HepG2 (cell line): ENCODE results near the gene ST3GAL2. TPM values are rescaled to one million over a fixed set of nuclear protein-coding genes. Genes with fewer than 3 reads are reported as not detected.

ENCODE experiments used
- CAMTA2 ChIP-seq: sonication (generic); formaldehyde crosslinking; IDR thresholded peaks from 2 replicates; pipeline ENCODE4 v1.4.0; 2020; ENCODE audit warnings: mild to moderate bottlenecking, missing genetic modification reagents, borderline replicate concordance
- FOXC1 ChIP-seq: sonication (generic); formaldehyde crosslinking; IDR thresholded peaks from 2 replicates; pipeline ENCODE4 v1.8.0; 2022; ENCODE audit warnings: mild to moderate bottlenecking, missing genetic modification reagents, borderline replicate concordance
- HDAC2 ChIP-seq: sonication (generic); formaldehyde crosslinking; IDR thresholded peaks from 2 replicates; pipeline ENCODE4 v1.4.0; 2020; ENCODE audit warnings: missing genetic modification reagents
- HNF1A ChIP-seq, 2 experiments: sonication (generic) in 1 of 2; formaldehyde crosslinking in 1 of 2; IDR thresholded peaks; 2 replicates each; pipeline versions ENCODE4 v1.4.0 to v1.6.1; 2016 to 2020; ENCODE audit warnings: borderline replicate concordance in 1 of 2, low read depth in 1 of 2, mild to moderate bottlenecking in 1 of 2, missing genetic modification reagents in 1 of 2
- KIAA2018 ChIP-seq: sonication (generic); formaldehyde crosslinking; IDR thresholded peaks from 2 replicates; pipeline ENCODE4 v1.5.0; 2020; ENCODE audit warnings: mild to moderate bottlenecking, missing genetic modification reagents, borderline replicate concordance
- MTA3 ChIP-seq: sonication (generic); formaldehyde crosslinking; IDR thresholded peaks from 2 replicates; pipeline ENCODE4 v1.4.0; 2020; ENCODE audit warnings: missing genetic modification reagents
- NFIC ChIP-seq: IDR thresholded peaks from 2 replicates; pipeline ENCODE4 v1.6.1; 2012; ENCODE audit warnings: mild to moderate bottlenecking, low read length, inconsistent platforms
- REL ChIP-seq: sonication (generic); formaldehyde crosslinking; conservative IDR thresholded peaks from 2 replicates; pipeline ENCODE4 v1.8.0; 2022; ENCODE audit warnings: mild to moderate bottlenecking, missing genetic modification reagents, moderate library complexity
- TEAD3 ChIP-seq: optimal IDR thresholded peaks from 2 replicates; pipeline ENCODE3; 2016; ENCODE audit warnings: borderline replicate concordance
- TFAP4 ChIP-seq: sonication (generic); IDR thresholded peaks from 2 replicates; pipeline ENCODE4 v1.6.1; 2016; ENCODE audit warnings: low read depth, borderline replicate concordance
- THAP11 ChIP-seq: IDR thresholded peaks from 2 replicates; pipeline ENCODE4 v1.6.1; 2016; ENCODE audit warnings: missing biosample characterization, missing genetic modification reagents
- TMF1 ChIP-seq: sonication (generic); formaldehyde crosslinking; IDR thresholded peaks from 2 replicates; pipeline ENCODE4 v1.8.1; 2022; ENCODE audit warnings: low read depth, missing genetic modification reagents
- TRIM22 ChIP-seq: fragments of 450-650 bp; IDR thresholded peaks from 2 replicates; pipeline ENCODE4 v1.6.1; 2017
- ZNF563 ChIP-seq: sonication (generic); formaldehyde crosslinking; IDR thresholded peaks from 2 replicates; pipeline ENCODE4 v1.8.0; 2022; ENCODE audit warnings: mild to moderate bottlenecking, moderate library complexity, missing genetic modification reagents
- polyA plus RNA-seq, 8 experiments: library from polyadenylated mRNA; depleted of rRNA in 3 of 8; stranded (reverse) in 7 of 8; unstranded in 1 of 8; fragments of >200 nt; fragmentation: Illumina TruSeq in 4 of 8; extraction: Trizol in 4 of 8; gene quantifications; 2 replicates each; pipeline versions ENCODE4 v1.2.1 to v1.2.3, GENCODE V29; 2011 to 2016; ENCODE audit warnings: low read depth in 4 of 8, missing spikeins in 1 of 8, mixed read lengths in 1 of 8; ENCODE audit not compliant: insufficient read depth in 1 of 8
- total RNA-seq, 5 experiments: library from RNA; depleted of rRNA; stranded (reverse); fragments of >200 nt; fragmentation: Illumina TruSeq; extraction: Trizol; gene quantifications; 2 replicates each; pipeline ENCODE4 v1.2.3, GENCODE V29; 2016; ENCODE audit warnings: low read depth in 1 of 5

Gene ST3GAL2
- total and polyA plus RNA-seq, 2 of the 13 experiments (the other 11 are each of a cell fraction or from before 2014, with no cell fraction given), result 16.3 to 24.9 TPM

GRCh38 chr16:70380248-70380918 lies 58.5 kb downstream of the ST3GAL2 start (continued):
- no peak for TF ChIP-seq HNF1A (IDR thresholded peaks at IDR 0.05; ENCODE audit: low read depth)
- TF ChIP-seq HNF1A (CRISPR knock-in tag; IDR thresholded peaks at IDR 0.05; ENCODE audit: borderline replicate concordance), result no peak
- TF ChIP-seq TFAP4, result no peak
- TF ChIP-seq TEAD3 (CRISPR knock-in tag), result no peak
- TF ChIP-seq NFIC, result no peak
- TF ChIP-seq TRIM22, result no peak
- TF ChIP-seq THAP11 (CRISPR knock-in tag), result no peak
- peak; percentile 15; the same call in 1 of the 2 replicates for TF ChIP-seq CAMTA2
- no peak for TF ChIP-seq REL (CRISPR knock-in tag)
- no peak for TF ChIP-seq FOXC1 (CRISPR knock-in tag)
- TF ChIP-seq ZNF563 (CRISPR knock-in tag), result no peak
- TF ChIP-seq KIAA2018 (CRISPR knock-in tag), result no peak
- no peak for TF ChIP-seq HDAC2 (CRISPR knock-in tag)
- TF ChIP-seq MTA3, result no peak
- peak; percentile 43; the same call in 1 of the 2 replicates for TF ChIP-seq TMF1 (CRISPR knock-in tag)
